ENCODE results near the gene ABCB8. TPM values are rescaled to one million over a fixed set of nuclear protein-coding genes. Genes with fewer than 3 reads are reported as not detected.
A peak's percentile ranks its signal among the peaks of the same experiment; 100 is the strongest.

ABCB8 gene
- total and polyA plus RNA-seq, 9 of the 15 experiments (the other 6 are each of a cell fraction or from before 2014, with no cell fraction given): 7.6 to 106 (median 36.3) TPM

- TF ChIP-seq ATF4 (CRISPR knock-in tag; IDR thresholded peaks at IDR 0.05) (no peak), PTRF (tag; IDR thresholded peaks at IDR 0.05) (no peak), ADNP (tag; IDR thresholded peaks at IDR 0.05) (no peak), NR1H2 (CRISPR knock-in tag; IDR thresholded peaks at IDR 0.05) (peak; percentile 94; the same call in 1 of the 2 replicates), RAD21 (CRISPR knock-in tag; conservative IDR thresholded peaks at IDR 0.05 in 1 of 2, IDR thresholded peaks at IDR 0.05 in 1 of 2) (no peak), HMG20A (CRISPR knock-in tag; conservative IDR thresholded peaks at IDR 0.05) (no peak), CREB5 (CRISPR knock-in tag; IDR thresholded peaks at IDR 0.05) (no peak), TCF7 (IDR thresholded peaks at IDR 0.05; ENCODE audit: borderline replicate concordance) (no peak), USF2 (CRISPR knock-in tag; IDR thresholded peaks at IDR 0.05) (no peak), ID3 (CRISPR knock-in tag; IDR thresholded peaks at IDR 0.05) (no peak), ID3 (tag; IDR thresholded peaks at IDR 0.05) (peak; percentile 52; the same call in 1 of the 2 replicates), MTA1 (IDR thresholded peaks at IDR 0.05; ENCODE audit: borderline replicate concordance) (peak; percentile 53; the same call in 1 of the 2 replicates), MXI1 (IDR thresholded peaks at IDR 0.05; ENCODE audit: low read depth, low read length) (no peak), NCOA6 (IDR thresholded peaks at IDR 0.05) (no peak), KAT2B (IDR thresholded peaks at IDR 0.05; ENCODE audit: low read depth, low read length) (no peak), KHSRP (IDR thresholded peaks at IDR 0.05) (no peak), ZNF384 (IDR thresholded peaks at IDR 0.05; ENCODE audit: low read depth, low read length) (no peak), ARNT (IDR thresholded peaks at IDR 0.05) (peak in 1 of 2 experiments; percentile 73; a peak in 1 of 4 replicates), ZMIZ1 (IDR thresholded peaks at IDR 0.05; ENCODE audit: low read depth in 2 of 2, low read length in 2 of 2) (no peak), ZNF717 (CRISPR knock-in tag; IDR thresholded peaks at IDR 0.05) (no peak), ZNF224 (CRISPR knock-in tag; IDR thresholded peaks at IDR 0.05) (no peak), ZNF507 (tag; conservative IDR thresholded peaks at IDR 0.05) (no peak)
Observed at GRCh38 chr7:151082141-151083070, 54.2 kb downstream of the ABCB8 start (continued).

All from K562 (cell line).